D721Med (cell line): ENCODE data around the gene DBN1.

ENCODE experiments used
- DNase-seq: peaks from one replicate; pipeline ENCODE4 v3.0.0; 2011; ENCODE audit warnings: low spot score; ENCODE audit not compliant: insufficient read length
- FAIRE-seq: peaks from 2 replicates; lab custom pipeline; 2011; peaks lifted over from hg19 to GRCh38; lab: Jason Lieb, UNC
- CTCF ChIP-seq: IDR thresholded peaks from 2 replicates; pipeline ENCODE4 v1.5.1; 2012; ENCODE audit warnings: mild to moderate bottlenecking, control low read depth; ENCODE audit not compliant: insufficient read depth; ENCODE audit errors: missing control alignments

DBN1 gene

GRCh38 chr5:177476531-177477233 lies 3.2 kb upstream of the DBN1 start:
- no peak for FAIRE-seq
- DNase-seq, result no peak
- no peak for TF ChIP-seq CTCF

GRCh38 chr5:177475563-177476427 lies 2.4 kb upstream of the DBN1 start:
- DNase-seq (no peak), FAIRE-seq (no peak)
- no peak for TF ChIP-seq CTCF

- TF ChIP-seq CTCF, result no peak
- DNase-seq (no peak), FAIRE-seq (no peak)
Measured at GRCh38 chr5:177474846-177475562, 1.6 kb upstream of the DBN1 start.

GRCh38 chr5:177474002-177474476 lies 605 bp upstream of the DBN1 start:
- FAIRE-seq, result no peak

GRCh38 chr5:177472460-177473442 lies 683 bp downstream of the DBN1 start:
- no peak for TF ChIP-seq CTCF
- DNase-seq (peak; percentile 62), FAIRE-seq (no peak)

More at GRCh38 chr5:177474002-177474476, 605 bp upstream of the DBN1 start:
- no peak for DNase-seq
- no peak for TF ChIP-seq CTCF
